IMR-90 (cell line): ENCODE data around the gene EDARADD. TPM values are rescaled to one million over a fixed set of nuclear protein-coding genes. Genes with fewer than 3 reads are reported as not detected.

Experiments used
- ATAC-seq: fragments of 200-7000 bp; cut with Tn5 transposase; 2 replicates; pipeline ENCODE4 v1.9.1; 2020; ENCODE audit warnings: low read depth, mild to moderate bottlenecking, moderate library complexity
- BruUV-seq: library from RNA; stranded (reverse); fragments of 400-500 nt; replicated peaks from 2 replicates; lab custom pipeline; 2021; lab: Mats Ljungman, UMichigan
- CTCF ChIA-PET: fragments of 300-600 bp; formaldehyde crosslinking; extraction: SDS; loops from one replicate; lab custom pipeline; 2021; ENCODE audit warnings: antibody characterized with exemption; lab: Yijun Ruan, JAX
- POLR2A ChIA-PET: fragments of 300-600 bp; sonication (Branson Sonifier 250); formaldehyde crosslinking; loops from one replicate; lab custom pipeline; 2022; ENCODE audit warnings: antibody characterized with exemption; ENCODE audit not compliant: unreplicated experiment; lab: Charles Lee
- DNase-seq: peaks from one replicate; pipeline ENCODE4 v3.0.0; 2013
- H2AFZ ChIP-seq: replicated peaks from 2 replicates; pipeline ENCODE3; 2013; ENCODE audit warnings: low read length, mild to moderate bottlenecking; ENCODE audit not compliant: poor library complexity
- H2AK5ac ChIP-seq: 2 replicates; pipeline ENCODE4 v1.6.1; 2013; ENCODE audit warnings: low read depth, low read length, inconsistent platforms
- H2AK9ac ChIP-seq: replicated peaks from 2 replicates; pipeline ENCODE3; 2013; ENCODE audit warnings: mild to moderate bottlenecking, low read depth, low read length, moderate library complexity; ENCODE audit not compliant: poor library complexity
- H2BK120ac ChIP-seq: 2 replicates; pipeline ENCODE4 v1.6.1; 2013; ENCODE audit warnings: low read depth, low read length, inconsistent platforms
- H2BK15ac ChIP-seq: 3 replicates; pipeline ENCODE4 v1.6.1; 2013; ENCODE audit warnings: low read depth, low read length, inconsistent platforms
- H2BK20ac ChIP-seq: 2 replicates; pipeline ENCODE4 v1.6.1; 2013; ENCODE audit warnings: low read depth, mild to moderate bottlenecking, inconsistent platforms, low read length, moderate library complexity
- H2BK5ac ChIP-seq: 2 replicates; pipeline ENCODE4 v1.6.1; 2013; ENCODE audit warnings: mild to moderate bottlenecking, low read depth, low read length, inconsistent platforms; ENCODE audit not compliant: poor library complexity, severe bottlenecking
- H3K14ac ChIP-seq: replicated peaks from 2 replicates; pipeline ENCODE4 v1.6.1; 2013; ENCODE audit warnings: low read depth, low read length, inconsistent platforms
- H3K18ac ChIP-seq: 2 replicates; pipeline ENCODE4 v1.6.1; 2013; ENCODE audit warnings: low read depth, low read length, control low read depth
- H3K23ac ChIP-seq: 2 replicates; pipeline ENCODE4 v1.6.1; 2013; ENCODE audit warnings: low read depth, low read length, inconsistent platforms
- H3K27ac ChIP-seq: 2 replicates; pipeline ENCODE4 v1.5.1; 2013; ENCODE audit warnings: mild to moderate bottlenecking, control low read depth, low read length; ENCODE audit not compliant: insufficient read depth
- H3K27me3 ChIP-seq: 2 replicates; pipeline ENCODE4 v1.6.1; 2013; ENCODE audit warnings: low read length; ENCODE audit not compliant: control insufficient read depth, insufficient read depth
- H3K36me3 ChIP-seq: 2 replicates; pipeline ENCODE4 v1.6.1; 2013; ENCODE audit warnings: low read length, mixed read lengths; ENCODE audit not compliant: control insufficient read depth, insufficient read depth
- H3K4ac ChIP-seq: 2 replicates; pipeline ENCODE4 v1.6.1; 2013; ENCODE audit warnings: low read depth, low read length, inconsistent platforms
- H3K4me1 ChIP-seq: 2 replicates; pipeline ENCODE4 v1.6.1; 2013; ENCODE audit warnings: low read length, mixed read lengths; ENCODE audit not compliant: control insufficient read depth, insufficient read depth
- H3K4me2 ChIP-seq: 2 replicates; pipeline ENCODE4 v1.6.1; 2013; ENCODE audit warnings: low read depth, mild to moderate bottlenecking, control low read depth, low read length, moderate library complexity
- H3K4me3 ChIP-seq: 2 replicates; pipeline ENCODE4 v1.5.1; 2013; ENCODE audit warnings: low read depth, mild to moderate bottlenecking, control low read depth, low read length, moderate library complexity; ENCODE audit not compliant: insufficient read depth
- H3K56ac ChIP-seq: 2 replicates; pipeline ENCODE4 v1.6.1; 2013; ENCODE audit warnings: low read length, inconsistent platforms; ENCODE audit not compliant: insufficient read depth; ENCODE audit errors: extremely low read depth
- H3K79me1 ChIP-seq, 2 experiments: 2 replicates each; pipeline ENCODE4 v1.6.1; 2013; ENCODE audit warnings: low read length in 2 of 2, inconsistent platforms in 1 of 2, low read depth in 1 of 2
- H3K9ac ChIP-seq: 2 replicates; pipeline ENCODE4 v1.6.1; 2013; ENCODE audit warnings: low read depth, low read length, control low read depth
- H3K9me1 ChIP-seq: 2 replicates; pipeline ENCODE4 v1.6.1; 2013; ENCODE audit warnings: low read length, inconsistent platforms; ENCODE audit not compliant: insufficient read depth
- H3K9me3 ChIP-seq: 2 replicates; pipeline ENCODE4 v1.6.1; 2013; ENCODE audit warnings: low read length; ENCODE audit not compliant: control insufficient read depth, insufficient read depth
- H4K20me1 ChIP-seq: 2 replicates; pipeline ENCODE4 v1.6.1; 2013; ENCODE audit warnings: low read length, inconsistent platforms; ENCODE audit not compliant: insufficient read depth
- H4K5ac ChIP-seq: 2 replicates; pipeline ENCODE4 v1.6.1; 2013; ENCODE audit warnings: mild to moderate bottlenecking, low read depth, low read length, control low read depth
- H4K8ac ChIP-seq, 2 experiments: 2 replicates each; pipeline ENCODE4 v1.6.1; 2013; ENCODE audit warnings: low read depth in 2 of 2, low read length in 2 of 2, control low read depth in 1 of 2, inconsistent platforms in 1 of 2
- H4K91ac ChIP-seq: 2 replicates; pipeline ENCODE4 v1.6.1; 2013; ENCODE audit warnings: low read depth, low read length, inconsistent platforms; ENCODE audit not compliant: insufficient read depth
- BHLHE40 ChIP-seq: fragments of 150-350 bp; IDR thresholded peaks from 2 replicates; pipeline ENCODE4 v1.6.1; 2016; ENCODE audit warnings: mild to moderate bottlenecking, low read depth, low read length
- CEBPB ChIP-seq: IDR thresholded peaks from 2 replicates; pipeline ENCODE4 v1.6.1; 2012; ENCODE audit warnings: low read depth, low read length, improper control_type of control experiment
- CHD1 ChIP-seq: IDR thresholded peaks from 2 replicates; pipeline ENCODE4 v1.6.1; 2012; ENCODE audit warnings: low read depth, low read length, improper control_type of control experiment
- FOS ChIP-seq: fragments of 150-350 bp; IDR thresholded peaks from 2 replicates; pipeline ENCODE4 v1.6.1; 2016; ENCODE audit warnings: low read depth, low read length
- MAFK ChIP-seq: IDR thresholded peaks from 2 replicates; pipeline ENCODE4 v1.6.1; 2012; ENCODE audit warnings: low read depth, low read length, improper control_type of control experiment
- MAZ ChIP-seq: IDR thresholded peaks from 2 replicates; pipeline ENCODE4 v1.6.1; 2012; ENCODE audit warnings: low read depth, mild to moderate bottlenecking, low read length, improper control_type of control experiment, moderate library complexity, borderline replicate concordance
- MXI1 ChIP-seq: IDR thresholded peaks from 2 replicates; pipeline ENCODE4 v1.6.1; 2012; ENCODE audit warnings: low read depth, mild to moderate bottlenecking, low read length, moderate library complexity, borderline replicate concordance
- NFE2L2 ChIP-seq: fragments of 150-350 bp; IDR thresholded peaks from 2 replicates; pipeline ENCODE4 v1.6.1; 2016; ENCODE audit warnings: low read depth, mild to moderate bottlenecking, low read length
- POLR2A ChIP-seq: IDR thresholded peaks from 2 replicates; pipeline ENCODE4 v1.6.1; 2012; ENCODE audit warnings: mild to moderate bottlenecking, low read depth, low read length
- RAD21 ChIP-seq: IDR thresholded peaks from 2 replicates; pipeline ENCODE4 v1.6.1; 2012; ENCODE audit warnings: low read length, improper control_type of control experiment
- RCOR1 ChIP-seq: IDR thresholded peaks from 2 replicates; pipeline ENCODE4 v1.6.1; 2012; ENCODE audit warnings: mild to moderate bottlenecking, low read length, improper control_type of control experiment; ENCODE audit not compliant: insufficient replicate concordance
- RFX5 ChIP-seq: IDR thresholded peaks from 2 replicates; pipeline ENCODE4 v1.8.0; 2012; ENCODE audit warnings: low read depth, mild to moderate bottlenecking, low read length, moderate library complexity
- SMC3 ChIP-seq: fragments of 150-350 bp; IDR thresholded peaks from 2 replicates; pipeline ENCODE4 v1.6.1; 2016; ENCODE audit warnings: low read depth, mild to moderate bottlenecking, antibody characterized with exemption, low read length, moderate library complexity
- WGBS, 2 experiments: methylation state at CpG; one replicate each; pipeline versions ENCODE4 v1.1.5 to v1.1.7; 2013; ENCODE audit warnings: missing lambda C conversion rate in 2 of 2; ENCODE audit not compliant: insufficient read length in 1 of 2; ENCODE audit errors: extremely low coverage in 2 of 2; 5-methylcytosine and 5-hydroxymethylcytosine counted together
- dilution Hi-C: fragments of 300-500 bp; cut with HindIII; formaldehyde crosslinking; loops from one replicate; pipeline ENCODE4 v1.14.3; 2018; ENCODE audit warnings: low sequenced_read_pairs; ENCODE audit not compliant: unreplicated experiment
- in situ Hi-C: fragments of 300-500 bp; cut with MboI; formaldehyde crosslinking; loops from 3 replicates; pipeline ENCODE4 v1.14.3; 2019; ENCODE audit warnings: low sequenced_read_pairs, inconsistent platforms, mixed read lengths
- intact Hi-C: fragments of 100-400 bp; cut with micrococcal nuclease; formaldehyde crosslinking; loops from 2 replicates; pipeline ENCODE4 v1.10.0; 2022
- polyA plus RNA-seq, 3 experiments: library from polyadenylated mRNA; depleted of rRNA; stranded (reverse); fragments of >200 nt; gene quantifications; 2 replicates each; pipeline ENCODE4 v1.2.3, GENCODE V29; 2012; ENCODE audit warnings: low replicate concordance in 1 of 3
- total RNA-seq: library from RNA; depleted of rRNA; stranded (reverse); fragments of >200 nt; gene quantifications from 2 replicates; pipeline ENCODE4 v1.2.3, GENCODE V29; 2012
- TF ChIP-seq, protein P1 (sequence below): fragments of 150-350 bp; IDR thresholded peaks from 2 replicates; pipeline ENCODE4 v1.6.1; 2016; ENCODE audit warnings: low read depth, mild to moderate bottlenecking, low read length, moderate library complexity, borderline replicate concordance
- TF ChIP-seq, protein P2 (sequence below): conservative IDR thresholded peaks from 2 replicates; pipeline ENCODE4 v1.5.1; 2012; ENCODE audit warnings: mild to moderate bottlenecking, low read depth, low read length, improper control_type of control experiment
- TF ChIP-seq, protein P3 (sequence below): fragments of 150-350 bp; IDR thresholded peaks from 2 replicates; pipeline ENCODE4 v1.6.1; 2017; ENCODE audit warnings: mild to moderate bottlenecking, antibody characterized with exemption, low read length, low read depth

EDARADD gene
- total and polyA plus RNA-seq, 2 of the 4 experiments (the other 2 are of a cell fraction): not detected

DNA sequence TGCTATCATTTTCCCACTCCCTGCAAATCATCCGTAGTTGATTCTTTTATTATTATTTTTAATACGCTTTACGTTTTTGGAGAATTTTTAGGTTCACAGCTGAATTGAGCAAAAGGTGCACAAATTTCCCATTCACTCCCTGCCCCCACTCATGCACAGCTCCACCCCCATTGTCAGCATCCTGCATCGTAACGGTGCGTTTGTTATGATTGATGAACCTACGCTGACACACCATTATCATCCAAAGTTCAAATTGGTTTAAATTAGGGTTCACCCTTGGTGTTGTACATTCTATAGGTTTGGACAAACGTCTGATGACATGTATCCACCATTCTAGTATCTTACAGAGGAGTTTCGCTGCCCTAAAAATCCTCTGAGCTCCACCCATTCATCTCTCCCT lies 44.5 kb downstream of the EDARADD start:
- in situ Hi-C loops: no loop called here
- dilution Hi-C loops: no loop called here
- BruUV-seq: no TSS peak

More for the DNA sequence above, 44.5 kb downstream of the EDARADD start:
- Histone ChIP-seq H2BK5ac (no peak overlapping the region), H3K27ac (no peak overlapping the region), H2AK5ac (no peak overlapping the region), H2BK20ac (no peak overlapping the region), H2BK15ac (no peak overlapping the region), H3K4ac (no peak overlapping the region), H3K36me3 (no peaks in the 10 kb centered on the region), H3K4me3 (no peak overlapping the region), H3K18ac (no peak overlapping the region), H3K9ac (no peak overlapping the region), H2AFZ (no peak overlapping the region), H3K79me1 (no peaks in the 10 kb centered on the region), H3K4me1 (no peaks in the 10 kb centered on the region), H4K5ac (no peak overlapping the region), H2BK120ac (no peak overlapping the region), H3K14ac (no peak overlapping the region), H4K20me1 (no peaks in the 10 kb centered on the region), H3K9me3 (no peaks in the 10 kb centered on the region; the same call in 1 of the 2 replicates), H3K9me1 (no peaks in the 10 kb centered on the region), H3K27me3 (no peaks in the 10 kb centered on the region), H3K4me2 (no peak overlapping the region), H3K56ac (no peak overlapping the region), H4K8ac (no peak overlapping the region), H4K91ac (no peak overlapping the region), H2AK9ac (no peak overlapping the region), H3K23ac (no peak overlapping the region)
- ChIA-PET CTCF (no interaction called here), POLR2A (no interaction called here)
- ATAC-seq (no peak), DNase-seq (no peak)
- TF ChIP-seq NFE2L2: no peak
- TF ChIP-seq, protein P1, sequence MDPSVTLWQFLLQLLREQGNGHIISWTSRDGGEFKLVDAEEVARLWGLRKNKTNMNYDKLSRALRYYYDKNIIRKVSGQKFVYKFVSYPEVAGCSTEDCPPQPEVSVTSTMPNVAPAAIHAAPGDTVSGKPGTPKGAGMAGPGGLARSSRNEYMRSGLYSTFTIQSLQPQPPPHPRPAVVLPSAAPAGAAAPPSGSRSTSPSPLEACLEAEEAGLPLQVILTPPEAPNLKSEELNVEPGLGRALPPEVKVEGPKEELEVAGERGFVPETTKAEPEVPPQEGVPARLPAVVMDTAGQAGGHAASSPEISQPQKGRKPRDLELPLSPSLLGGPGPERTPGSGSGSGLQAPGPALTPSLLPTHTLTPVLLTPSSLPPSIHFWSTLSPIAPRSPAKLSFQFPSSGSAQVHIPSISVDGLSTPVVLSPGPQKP: no peak
- TF ChIP-seq CEBPB: no peak
- no peak for TF ChIP-seq POLR2A
- TF ChIP-seq CHD1: no peak
- TF ChIP-seq, protein P2, sequence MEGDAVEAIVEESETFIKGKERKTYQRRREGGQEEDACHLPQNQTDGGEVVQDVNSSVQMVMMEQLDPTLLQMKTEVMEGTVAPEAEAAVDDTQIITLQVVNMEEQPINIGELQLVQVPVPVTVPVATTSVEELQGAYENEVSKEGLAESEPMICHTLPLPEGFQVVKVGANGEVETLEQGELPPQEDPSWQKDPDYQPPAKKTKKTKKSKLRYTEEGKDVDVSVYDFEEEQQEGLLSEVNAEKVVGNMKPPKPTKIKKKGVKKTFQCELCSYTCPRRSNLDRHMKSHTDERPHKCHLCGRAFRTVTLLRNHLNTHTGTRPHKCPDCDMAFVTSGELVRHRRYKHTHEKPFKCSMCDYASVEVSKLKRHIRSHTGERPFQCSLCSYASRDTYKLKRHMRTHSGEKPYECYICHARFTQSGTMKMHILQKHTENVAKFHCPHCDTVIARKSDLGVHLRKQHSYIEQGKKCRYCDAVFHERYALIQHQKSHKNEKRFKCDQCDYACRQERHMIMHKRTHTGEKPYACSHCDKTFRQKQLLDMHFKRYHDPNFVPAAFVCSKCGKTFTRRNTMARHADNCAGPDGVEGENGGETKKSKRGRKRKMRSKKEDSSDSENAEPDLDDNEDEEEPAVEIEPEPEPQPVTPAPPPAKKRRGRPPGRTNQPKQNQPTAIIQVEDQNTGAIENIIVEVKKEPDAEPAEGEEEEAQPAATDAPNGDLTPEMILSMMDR: no peak
- TF ChIP-seq RFX5: no peak
- no peak for TF ChIP-seq SMC3
- no peak for TF ChIP-seq FOS
- TF ChIP-seq, protein P3, sequence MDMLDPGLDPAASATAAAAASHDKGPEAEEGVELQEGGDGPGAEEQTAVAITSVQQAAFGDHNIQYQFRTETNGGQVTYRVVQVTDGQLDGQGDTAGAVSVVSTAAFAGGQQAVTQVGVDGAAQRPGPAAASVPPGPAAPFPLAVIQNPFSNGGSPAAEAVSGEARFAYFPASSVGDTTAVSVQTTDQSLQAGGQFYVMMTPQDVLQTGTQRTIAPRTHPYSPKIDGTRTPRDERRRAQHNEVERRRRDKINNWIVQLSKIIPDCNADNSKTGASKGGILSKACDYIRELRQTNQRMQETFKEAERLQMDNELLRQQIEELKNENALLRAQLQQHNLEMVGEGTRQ: no peak
- TF ChIP-seq MXI1: no peak
- TF ChIP-seq MAZ: no peak
- TF ChIP-seq RCOR1: no peak
- TF ChIP-seq BHLHE40: no peak
- no peak for TF ChIP-seq RAD21
- TF ChIP-seq MAFK: no peak
- intact Hi-C loops: no loop called here
- WGBS, 2 experiments: no CpG with 5 or more reads among the region's 9 CpGs
